ENCODE measurements around the gene RNU2-63P. TPM values are rescaled to one million over a fixed set of nuclear protein-coding genes. Genes with fewer than 3 reads are reported as not detected.

RNU2-63P gene
- total RNA-seq, 1 donor from 2014 or later = 4.9 TPM

DNA sequence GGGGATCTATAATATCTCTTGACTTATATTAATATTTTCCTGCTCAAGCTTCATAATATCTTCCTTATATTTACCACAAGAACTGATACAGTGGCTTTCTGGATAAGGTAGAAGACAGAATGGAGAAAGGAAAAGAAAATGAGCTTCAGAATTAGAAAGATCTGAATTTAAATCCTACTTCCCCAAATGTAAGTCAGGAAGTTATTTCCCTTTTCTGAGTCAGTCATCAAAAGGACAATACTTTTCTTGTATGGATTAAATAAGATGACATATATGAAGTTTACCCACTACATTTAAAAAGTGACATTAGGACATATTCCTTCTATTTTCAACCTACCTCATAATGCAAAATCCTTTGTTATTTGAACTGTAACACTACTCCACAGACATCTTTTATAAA lies 20.3 kb upstream of the RNU2-63P start:
- Mint-ChIP-seq H3K4me1 (ENCODE audit: unreplicated experiment) (no peaks in the 10 kb centered on the region), H3K4me3 (no peak overlapping the region), H3K36me3 (peaks cover 28% of the 10 kb centered on the region), H3K27ac (no peak overlapping the region), H3K27me3 (no peaks in the 10 kb centered on the region), H3K9me3 (no peaks in the 10 kb centered on the region)
- no peak for DNase-seq (ENCODE audit: extremely low spot score, unreplicated experiment)
- TF ChIP-seq, protein P1, sequence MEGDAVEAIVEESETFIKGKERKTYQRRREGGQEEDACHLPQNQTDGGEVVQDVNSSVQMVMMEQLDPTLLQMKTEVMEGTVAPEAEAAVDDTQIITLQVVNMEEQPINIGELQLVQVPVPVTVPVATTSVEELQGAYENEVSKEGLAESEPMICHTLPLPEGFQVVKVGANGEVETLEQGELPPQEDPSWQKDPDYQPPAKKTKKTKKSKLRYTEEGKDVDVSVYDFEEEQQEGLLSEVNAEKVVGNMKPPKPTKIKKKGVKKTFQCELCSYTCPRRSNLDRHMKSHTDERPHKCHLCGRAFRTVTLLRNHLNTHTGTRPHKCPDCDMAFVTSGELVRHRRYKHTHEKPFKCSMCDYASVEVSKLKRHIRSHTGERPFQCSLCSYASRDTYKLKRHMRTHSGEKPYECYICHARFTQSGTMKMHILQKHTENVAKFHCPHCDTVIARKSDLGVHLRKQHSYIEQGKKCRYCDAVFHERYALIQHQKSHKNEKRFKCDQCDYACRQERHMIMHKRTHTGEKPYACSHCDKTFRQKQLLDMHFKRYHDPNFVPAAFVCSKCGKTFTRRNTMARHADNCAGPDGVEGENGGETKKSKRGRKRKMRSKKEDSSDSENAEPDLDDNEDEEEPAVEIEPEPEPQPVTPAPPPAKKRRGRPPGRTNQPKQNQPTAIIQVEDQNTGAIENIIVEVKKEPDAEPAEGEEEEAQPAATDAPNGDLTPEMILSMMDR (conservative IDR thresholded peaks at IDR 0.05) = no peak

DNA sequence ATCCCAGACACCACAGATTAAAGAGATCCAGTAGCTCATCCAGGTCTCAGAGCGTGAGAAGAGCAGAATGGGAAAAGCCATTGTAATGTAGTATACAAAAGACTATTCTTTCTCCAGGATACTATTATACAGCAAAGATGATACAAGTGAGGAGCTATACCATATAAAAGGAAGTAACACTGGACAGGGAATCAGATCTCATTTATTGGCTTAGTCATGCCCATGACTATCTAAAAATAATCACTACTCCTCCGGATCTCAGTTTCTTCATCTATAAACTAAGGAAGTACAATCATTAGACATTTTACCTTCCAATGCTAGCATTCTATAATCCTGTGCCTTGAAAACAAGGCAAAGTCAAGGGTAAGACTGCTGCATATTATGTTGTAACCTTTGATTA lies 19.8 kb upstream of the RNU2-63P start:
- H3K27me3 Mint-ChIP-seq = no peaks in the 10 kb centered on the region
- DNase-seq (ENCODE audit: extremely low spot score, unreplicated experiment) = no peak
- H3K9me3 Mint-ChIP-seq = no peaks in the 10 kb centered on the region
- peaks cover 28% of the 10 kb centered on the region for H3K36me3 Mint-ChIP-seq
- TF ChIP-seq, protein P1 (conservative IDR thresholded peaks at IDR 0.05) = no peak
- H3K4me3 Mint-ChIP-seq = no peak overlapping the region
- no peak overlapping the region for H3K27ac Mint-ChIP-seq
- no peaks in the 10 kb centered on the region for H3K4me1 Mint-ChIP-seq (ENCODE audit: unreplicated experiment)

DNA sequence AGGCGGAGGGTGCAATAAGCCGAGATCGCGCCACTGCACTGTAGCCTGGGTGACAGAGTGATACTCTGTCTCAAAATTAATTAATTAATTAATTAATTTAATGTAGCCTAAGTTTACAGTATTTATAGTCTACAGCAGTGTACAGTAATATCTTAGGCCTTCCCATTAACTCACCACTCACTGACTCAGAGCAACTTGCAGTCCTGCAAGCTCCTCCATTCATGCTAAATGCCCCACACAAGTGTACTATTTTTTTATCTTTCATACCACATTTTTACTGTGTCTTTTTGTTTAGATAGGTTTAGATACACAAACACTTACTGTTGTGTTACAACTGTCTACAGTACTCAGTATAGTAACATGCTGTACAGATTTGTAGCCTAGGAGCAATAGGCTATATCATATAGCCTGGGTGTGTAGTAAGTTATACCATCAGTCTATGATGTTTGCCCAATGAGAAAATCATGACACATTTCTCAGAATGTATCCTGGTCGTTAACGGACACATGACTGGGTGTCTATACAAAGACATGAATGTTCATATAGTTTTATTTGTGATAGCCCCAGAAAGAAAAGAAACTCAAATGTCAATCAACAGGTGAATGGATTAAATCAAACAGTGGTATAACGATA lies 15.8 kb upstream of the RNU2-63P start:
- H3K27ac Mint-ChIP-seq = no peak overlapping the region
- H3K27me3 Mint-ChIP-seq = no peaks in the 10 kb centered on the region
- no peak for DNase-seq (ENCODE audit: extremely low spot score, unreplicated experiment)
- H3K36me3 Mint-ChIP-seq = peaks cover 30% of the 10 kb centered on the region
- H3K4me3 Mint-ChIP-seq = no peak overlapping the region
- no peaks in the 10 kb centered on the region for H3K4me1 Mint-ChIP-seq (ENCODE audit: unreplicated experiment)
- no peaks in the 10 kb centered on the region for H3K9me3 Mint-ChIP-seq
- TF ChIP-seq, protein P1 (conservative IDR thresholded peaks at IDR 0.05) = no peak

DNA sequence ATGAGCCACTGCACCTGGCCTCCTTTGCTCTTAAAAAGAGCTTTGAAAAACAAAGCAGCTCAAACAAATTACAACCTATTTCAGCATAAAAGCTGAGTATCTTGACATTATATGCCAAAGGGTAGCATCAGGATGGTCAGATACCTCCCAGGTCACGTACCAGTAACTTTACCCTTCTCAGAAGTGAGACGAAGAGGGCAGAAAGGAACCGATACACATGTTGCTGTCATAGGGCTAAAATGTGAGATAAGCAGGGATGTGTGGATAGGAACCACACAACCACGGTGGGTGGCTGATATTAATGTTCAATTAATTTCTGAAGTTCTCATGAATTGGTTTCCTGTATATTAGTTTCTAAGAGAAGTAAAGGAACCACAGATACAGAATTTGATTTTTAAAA lies 12.6 kb upstream of the RNU2-63P start:
- DNase-seq (ENCODE audit: extremely low spot score, unreplicated experiment) = no peak
- H3K36me3 Mint-ChIP-seq = peaks cover 30% of the 10 kb centered on the region
- H3K9me3 Mint-ChIP-seq = no peaks in the 10 kb centered on the region
- H3K4me3 Mint-ChIP-seq = no peak overlapping the region
- TF ChIP-seq, protein P1 (conservative IDR thresholded peaks at IDR 0.05) = no peak
- H3K27ac Mint-ChIP-seq = no peak overlapping the region
- H3K4me1 Mint-ChIP-seq (ENCODE audit: unreplicated experiment) = peaks cover 4% of the 10 kb centered on the region
- no peaks in the 10 kb centered on the region for H3K27me3 Mint-ChIP-seq

DNA sequence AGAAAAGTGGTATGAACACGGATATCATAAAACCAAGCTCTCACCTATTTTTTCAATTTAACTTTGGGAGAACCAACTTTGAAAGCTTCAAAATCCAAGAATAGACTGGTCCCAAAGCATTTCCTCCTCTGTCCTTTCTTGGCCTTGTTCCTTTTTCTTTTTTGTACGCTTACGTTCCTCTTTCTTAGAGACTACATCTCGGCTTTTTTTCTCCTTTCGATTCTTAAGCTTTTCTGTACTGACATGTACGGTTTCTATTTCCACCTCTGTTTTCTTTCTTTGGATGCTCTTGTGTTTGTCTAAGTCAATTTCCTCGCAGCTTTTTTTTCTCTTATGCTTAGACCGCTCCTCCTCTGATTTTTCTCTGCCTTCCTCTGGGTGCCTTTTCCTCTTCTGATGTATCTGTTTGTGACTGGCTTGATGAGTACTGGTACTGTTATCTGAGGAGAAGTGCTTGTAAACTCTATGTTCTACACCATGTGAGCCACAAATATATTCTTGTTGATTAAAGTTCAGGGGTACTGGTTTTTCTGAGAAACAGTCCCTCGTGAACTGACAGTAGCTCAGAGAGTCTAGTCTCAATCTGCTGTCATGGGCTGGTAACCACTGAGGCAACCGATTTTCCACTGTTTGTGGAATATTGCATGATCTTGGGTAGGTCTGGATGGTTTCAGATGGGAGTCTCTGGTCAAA lies 11.5 kb upstream of the RNU2-63P start:
- H3K4me3 Mint-ChIP-seq = no peak overlapping the region
- no peaks in the 10 kb centered on the region for H3K9me3 Mint-ChIP-seq
- no peak overlapping the region for H3K27ac Mint-ChIP-seq
- no peaks in the 10 kb centered on the region for H3K27me3 Mint-ChIP-seq
- TF ChIP-seq, protein P1 (conservative IDR thresholded peaks at IDR 0.05) = no peak
- DNase-seq (ENCODE audit: extremely low spot score, unreplicated experiment) = no peak
- H3K36me3 Mint-ChIP-seq = peaks cover 31% of the 10 kb centered on the region
- peaks cover 4% of the 10 kb centered on the region for H3K4me1 Mint-ChIP-seq (ENCODE audit: unreplicated experiment)
